ENCODE measurements around the gene CBX4.

The CBX4 gene

DNA sequence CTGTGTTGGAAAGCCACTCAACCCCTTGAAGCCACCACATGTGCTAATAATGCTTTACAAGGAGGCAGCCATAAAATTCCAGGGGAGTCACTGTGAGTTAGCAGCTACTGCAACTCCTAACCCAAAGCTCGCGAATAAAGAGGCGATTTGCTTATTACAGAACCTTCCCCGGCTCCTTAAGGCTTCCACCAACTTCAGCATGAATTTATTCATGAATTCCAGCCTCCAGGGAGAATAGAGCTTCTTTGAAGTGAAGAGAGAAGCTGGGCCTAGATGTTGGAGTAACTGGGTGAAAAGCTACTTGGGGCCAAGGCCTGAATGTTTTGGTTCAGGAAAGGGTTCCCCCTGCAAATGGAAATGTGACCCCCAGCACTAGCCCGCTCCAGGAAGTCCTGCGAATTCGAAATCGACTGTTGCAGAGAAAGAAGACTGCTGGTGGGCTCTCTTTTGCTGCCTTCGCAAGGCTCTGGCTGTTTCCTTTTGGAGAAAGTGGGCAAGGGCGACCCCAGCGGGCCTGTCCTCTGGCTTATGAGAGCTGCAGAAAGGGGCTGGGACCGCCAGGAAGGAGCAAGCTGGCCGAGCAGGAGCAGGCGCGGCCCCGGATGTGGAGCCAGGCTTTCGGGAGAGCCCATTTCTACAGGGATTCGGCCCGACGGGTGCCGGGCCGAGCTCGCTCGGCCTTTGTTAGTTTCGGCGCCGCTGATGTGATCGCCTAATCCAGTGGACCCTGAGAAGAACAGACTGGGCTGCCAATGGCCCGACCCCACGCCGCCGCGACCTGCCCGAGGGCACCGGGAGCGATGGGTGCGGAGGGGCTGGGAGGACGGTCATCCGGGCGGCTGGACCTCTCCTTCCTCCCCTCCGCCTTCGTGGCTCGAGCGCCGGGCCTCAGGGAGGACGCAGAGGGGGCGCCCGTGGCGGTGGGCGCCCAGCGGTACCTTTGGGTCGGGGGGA, 50.0 kb downstream of the CBX4 start:
- Histone ChIP-seq H3K36me3 (peaks cover 37% of the 10 kb centered on the region), H3K27ac (no peak overlapping the region), H3K27me3 (ENCODE audit: insufficient read depth, low read depth, severe bottlenecking) (no peaks in the 10 kb centered on the region), H3K4me3 (ENCODE audit: low read depth, low read length) (peak overlapping the region; percentile 58), H3K9me3 (ENCODE audit: severe bottlenecking) (no peaks in the 10 kb centered on the region)
- TF ChIP-seq, protein P1, sequence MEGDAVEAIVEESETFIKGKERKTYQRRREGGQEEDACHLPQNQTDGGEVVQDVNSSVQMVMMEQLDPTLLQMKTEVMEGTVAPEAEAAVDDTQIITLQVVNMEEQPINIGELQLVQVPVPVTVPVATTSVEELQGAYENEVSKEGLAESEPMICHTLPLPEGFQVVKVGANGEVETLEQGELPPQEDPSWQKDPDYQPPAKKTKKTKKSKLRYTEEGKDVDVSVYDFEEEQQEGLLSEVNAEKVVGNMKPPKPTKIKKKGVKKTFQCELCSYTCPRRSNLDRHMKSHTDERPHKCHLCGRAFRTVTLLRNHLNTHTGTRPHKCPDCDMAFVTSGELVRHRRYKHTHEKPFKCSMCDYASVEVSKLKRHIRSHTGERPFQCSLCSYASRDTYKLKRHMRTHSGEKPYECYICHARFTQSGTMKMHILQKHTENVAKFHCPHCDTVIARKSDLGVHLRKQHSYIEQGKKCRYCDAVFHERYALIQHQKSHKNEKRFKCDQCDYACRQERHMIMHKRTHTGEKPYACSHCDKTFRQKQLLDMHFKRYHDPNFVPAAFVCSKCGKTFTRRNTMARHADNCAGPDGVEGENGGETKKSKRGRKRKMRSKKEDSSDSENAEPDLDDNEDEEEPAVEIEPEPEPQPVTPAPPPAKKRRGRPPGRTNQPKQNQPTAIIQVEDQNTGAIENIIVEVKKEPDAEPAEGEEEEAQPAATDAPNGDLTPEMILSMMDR (IDR thresholded peaks at IDR 0.05; ENCODE audit: low read depth, low read length), result no peak
- DNase-seq, result peak; percentile 76

DNA sequence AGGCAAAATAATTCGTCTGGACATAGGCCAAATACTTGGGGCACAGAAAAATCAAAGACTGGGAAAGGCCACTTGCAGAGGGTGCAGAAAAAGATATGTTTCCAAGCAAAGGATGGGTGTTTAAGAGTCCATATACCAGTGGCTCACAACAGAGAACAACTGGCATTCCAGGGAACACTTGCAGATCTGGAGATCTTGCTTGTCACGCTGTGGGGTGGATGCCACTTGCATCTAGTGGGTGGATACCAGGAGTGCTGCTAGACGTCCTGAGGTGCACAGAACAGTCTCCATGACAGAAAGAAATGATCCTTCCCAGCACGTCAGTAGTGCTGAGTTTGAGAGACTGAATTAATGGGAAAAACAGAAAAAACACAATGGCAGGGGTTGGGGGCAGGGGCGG, 50.8 kb downstream of the CBX4 start:
- no peak overlapping the region for H3K4me3 ChIP-seq (ENCODE audit: low read depth, low read length)
- no peaks in the 10 kb centered on the region for H3K27me3 ChIP-seq (ENCODE audit: insufficient read depth, low read depth, severe bottlenecking)
- no peak overlapping the region for H3K27ac ChIP-seq
- DNase-seq, result no peak
- H3K9me3 ChIP-seq (ENCODE audit: severe bottlenecking), result no peaks in the 10 kb centered on the region
- H3K36me3 ChIP-seq, result peaks cover 39% of the 10 kb centered on the region
- TF ChIP-seq, protein P1 (IDR thresholded peaks at IDR 0.05; ENCODE audit: low read depth, low read length), result no peak

DNA sequence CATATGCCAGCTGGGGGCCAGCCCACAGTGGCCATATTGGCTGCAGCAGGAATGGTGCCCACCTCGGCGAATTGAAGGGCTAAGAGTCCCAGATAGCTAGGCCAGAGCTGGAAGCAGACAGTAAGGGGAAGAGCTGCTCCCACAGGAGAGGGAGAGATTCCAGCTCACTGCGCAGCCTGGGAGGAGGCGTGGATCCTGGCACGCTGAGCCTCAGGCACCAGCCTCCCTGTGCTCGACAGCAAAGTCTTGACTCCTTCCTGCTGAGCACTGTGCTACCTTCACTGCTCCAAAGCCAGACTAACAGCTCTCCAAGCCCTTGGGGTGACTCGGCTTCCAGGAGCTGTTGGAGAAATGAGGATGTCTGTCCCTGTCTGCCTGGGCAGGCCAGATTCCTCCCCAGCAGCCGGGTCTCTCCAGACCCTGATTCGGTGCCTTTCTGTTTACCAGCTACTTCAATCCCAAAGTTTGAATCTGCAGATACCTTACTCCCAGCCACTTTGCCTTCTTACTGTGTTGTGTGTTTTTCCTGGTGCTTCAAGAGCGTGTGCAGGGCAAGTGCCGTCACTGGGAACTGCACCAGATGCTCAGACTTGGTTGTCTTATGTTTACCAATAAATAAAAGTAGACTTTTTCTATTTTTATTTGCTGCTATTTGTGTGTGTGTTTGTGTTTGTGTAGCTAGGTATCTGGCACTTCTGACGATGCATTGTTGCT, 52.2 kb downstream of the CBX4 start:
- TF ChIP-seq, protein P1 (IDR thresholded peaks at IDR 0.05; ENCODE audit: low read depth, low read length), result no peak
- no peak overlapping the region for H3K27ac ChIP-seq
- no peak overlapping the region for H3K4me3 ChIP-seq (ENCODE audit: low read depth, low read length)
- no peaks in the 10 kb centered on the region for H3K9me3 ChIP-seq (ENCODE audit: severe bottlenecking)
- no peaks in the 10 kb centered on the region for H3K27me3 ChIP-seq (ENCODE audit: insufficient read depth, low read depth, severe bottlenecking)
- no peak for DNase-seq
- H3K36me3 ChIP-seq, result peaks cover 50% of the 10 kb centered on the region

DNA sequence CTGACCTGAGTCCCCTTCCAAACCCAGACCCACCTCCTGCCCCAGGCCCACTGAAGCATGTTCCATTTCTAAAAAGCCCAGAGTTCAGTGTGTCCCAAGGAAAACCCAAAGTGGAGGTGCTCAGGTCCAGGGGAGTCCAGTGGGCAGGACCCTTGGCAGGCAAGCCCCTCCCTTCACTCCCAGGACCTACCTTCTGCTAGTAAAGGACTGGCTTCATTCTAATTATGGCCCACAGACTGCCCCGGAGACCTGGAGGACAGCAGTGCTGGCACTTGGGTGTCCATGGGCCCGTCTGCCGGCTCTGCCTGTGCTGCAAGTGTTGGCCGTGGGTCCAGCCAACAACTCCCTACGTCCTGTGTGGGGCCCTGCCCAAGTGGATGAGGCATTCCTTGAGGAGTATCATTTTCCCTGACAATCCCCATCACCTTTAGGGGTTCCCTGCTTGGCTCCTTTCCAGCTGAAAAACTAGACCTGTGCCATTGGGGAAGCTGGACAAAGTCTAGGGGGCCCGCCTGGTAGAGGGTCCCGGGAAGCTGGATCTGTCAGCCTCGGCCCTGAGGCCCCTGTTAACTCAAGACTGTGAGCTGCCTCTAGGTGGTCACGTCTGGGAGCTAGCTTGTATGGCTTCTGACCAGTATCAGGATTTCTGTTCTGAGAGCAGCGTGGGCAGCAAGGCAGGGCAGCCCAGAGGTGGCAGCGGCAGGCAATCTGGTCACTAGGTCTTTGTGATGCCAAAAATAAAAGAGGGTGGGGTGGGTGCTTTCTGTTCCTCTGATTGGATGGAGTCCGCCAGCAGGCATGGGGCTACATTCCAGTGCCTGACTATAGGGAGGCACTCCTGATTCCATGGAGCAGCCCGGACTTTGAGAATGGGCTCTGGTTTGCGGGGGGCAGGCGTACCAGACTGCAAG, 53.1 kb downstream of the CBX4 start:
- DNase-seq, result no peak
- Histone ChIP-seq H3K27ac (no peak overlapping the region), H3K9me3 (ENCODE audit: severe bottlenecking) (no peaks in the 10 kb centered on the region), H3K27me3 (ENCODE audit: insufficient read depth, low read depth, severe bottlenecking) (no peaks in the 10 kb centered on the region), H3K4me3 (ENCODE audit: low read depth, low read length) (no peak overlapping the region), H3K36me3 (peaks cover 59% of the 10 kb centered on the region)
- TF ChIP-seq, protein P1 (IDR thresholded peaks at IDR 0.05; ENCODE audit: low read depth, low read length), result no peak

DNA sequence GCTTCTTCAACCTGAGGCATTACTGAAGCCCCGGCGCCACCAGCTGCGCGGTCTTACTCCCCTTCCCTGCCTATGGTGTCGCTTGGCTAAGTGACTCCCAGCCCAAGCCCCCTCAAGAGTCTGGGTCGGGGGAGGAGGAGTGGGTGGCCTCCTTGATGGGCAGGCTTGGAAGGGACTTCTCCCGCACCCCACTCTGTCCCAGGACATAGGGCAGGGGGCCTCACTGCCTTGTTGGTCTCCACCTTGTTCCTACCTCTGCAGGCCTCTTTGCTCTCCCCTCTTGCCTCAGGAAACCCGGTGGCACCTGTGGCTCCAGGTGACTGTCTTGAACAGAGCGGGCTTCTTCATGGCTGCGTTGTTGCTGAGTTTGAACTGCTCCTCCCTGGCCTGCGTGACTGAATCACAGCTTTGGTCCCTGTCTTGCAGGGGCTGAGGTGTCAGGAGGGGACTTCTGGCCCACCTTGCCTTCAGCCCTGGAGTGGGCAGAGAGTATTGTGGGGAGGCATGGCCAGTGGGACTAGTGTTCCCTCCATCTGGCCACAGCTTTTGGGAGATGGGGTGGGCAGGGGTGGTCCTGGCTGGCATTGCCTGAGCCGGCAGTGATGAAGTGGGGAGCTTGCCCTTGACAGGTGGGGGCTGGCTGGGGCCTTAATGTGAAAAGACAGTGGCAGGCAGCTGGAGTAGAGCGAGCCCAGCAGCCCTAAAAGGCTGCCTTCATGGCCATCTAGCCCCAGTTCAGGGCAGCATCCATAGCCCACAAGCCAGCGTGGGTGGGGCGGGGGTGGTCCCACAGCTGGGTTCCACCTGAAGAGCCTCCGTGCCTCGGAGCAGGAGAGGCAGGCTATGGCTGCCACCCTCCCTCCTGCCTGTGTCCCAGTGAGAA, 54.0 kb downstream of the CBX4 start:
- TF ChIP-seq, protein P1 (IDR thresholded peaks at IDR 0.05; ENCODE audit: low read depth, low read length), result no peak
- no peak overlapping the region for H3K27ac ChIP-seq
- H3K4me3 ChIP-seq (ENCODE audit: low read depth, low read length), result no peak overlapping the region
- DNase-seq, result no peak
- peaks cover 68% of the 10 kb centered on the region for H3K36me3 ChIP-seq
- H3K9me3 ChIP-seq (ENCODE audit: severe bottlenecking), result no peaks in the 10 kb centered on the region
- H3K27me3 ChIP-seq (ENCODE audit: insufficient read depth, low read depth, severe bottlenecking), result no peaks in the 10 kb centered on the region

All from WERI-Rb-1 (cell line).